Neutrophil (primary cell): ENCODE results near the gene CERS6.

Source experiments
- H3K27ac ChIP-seq: fragments of 200-600 bp; sonication (generic); 2 replicates; pipeline ENCODE4 v1.5.1; 2016; ENCODE audit warnings: mild to moderate bottlenecking, moderate library complexity
- H3K27me3 ChIP-seq: fragments of 200-600 bp; sonication (generic); 2 replicates; pipeline ENCODE4 v1.6.0; 2016; ENCODE audit warnings: mild to moderate bottlenecking
- H3K36me3 ChIP-seq: fragments of 200-600 bp; sonication (generic); 2 replicates; pipeline ENCODE4 v1.5.1; 2017
- H3K4me1 ChIP-seq, 2 experiments: fragments of 200-600 bp in 1 of 2; sonication (generic) in 1 of 2; 1 replicate in 1 of 2; 2 replicates in 1 of 2; pipeline versions ENCODE4 v1.5.1 to v1.6.1; 2013 to 2016; ENCODE audit warnings: low read depth in 1 of 2, low read length in 1 of 2, mild to moderate bottlenecking in 1 of 2, moderate library complexity in 1 of 2; ENCODE audit not compliant: control insufficient read depth in 1 of 2, insufficient read depth in 1 of 2
- H3K4me3 ChIP-seq, 2 experiments: fragments of 200-600 bp in 1 of 2; sonication (generic) in 1 of 2; 1 replicate in 1 of 2; 2 replicates in 1 of 2; pipeline ENCODE4 v1.5.1; 2013 to 2016; ENCODE audit warnings: low read depth in 1 of 2, low read length in 1 of 2, mild to moderate bottlenecking in 1 of 2, moderate library complexity in 1 of 2
- H3K9me3 ChIP-seq: fragments of 200-600 bp; sonication (generic); 2 replicates; pipeline ENCODE4 v1.5.1; 2016
- TF ChIP-seq, protein P1 (sequence below): fragments of 200-600 bp; sonication (generic); IDR thresholded peaks from 2 replicates; pipeline ENCODE4 v1.5.1; 2016; ENCODE audit warnings: antibody characterized with exemption

The CERS6 gene

DNA sequence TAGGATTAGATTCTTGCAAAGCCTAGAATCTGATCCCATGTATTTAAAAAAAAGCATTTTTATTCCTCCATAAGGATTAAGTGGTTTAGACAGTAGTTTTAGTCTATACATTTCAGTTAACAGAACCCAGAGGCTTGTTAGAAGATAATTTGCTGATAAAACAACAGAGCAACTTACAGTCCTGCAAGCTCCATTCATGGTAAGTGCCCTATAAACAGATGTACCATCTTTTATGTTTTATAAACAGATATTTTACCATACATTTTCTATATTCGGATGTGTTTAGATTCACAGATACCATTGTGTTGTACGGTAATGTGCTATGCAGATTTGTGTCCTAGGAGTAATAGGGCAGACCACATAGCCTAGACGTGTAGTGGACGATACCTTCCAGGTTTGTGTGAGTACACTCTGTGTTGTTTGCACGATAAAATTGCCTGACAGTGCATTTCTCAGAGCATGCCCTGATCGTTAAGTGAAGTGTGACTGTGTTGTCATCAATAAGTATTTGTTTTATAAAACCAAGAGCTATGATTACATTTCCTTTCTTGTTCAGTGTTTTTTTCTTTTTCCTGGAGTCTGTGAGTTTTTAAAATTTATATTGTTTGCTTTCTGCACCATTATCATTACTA, 54.2 kb downstream of the CERS6 start:
- TF ChIP-seq, protein P1, sequence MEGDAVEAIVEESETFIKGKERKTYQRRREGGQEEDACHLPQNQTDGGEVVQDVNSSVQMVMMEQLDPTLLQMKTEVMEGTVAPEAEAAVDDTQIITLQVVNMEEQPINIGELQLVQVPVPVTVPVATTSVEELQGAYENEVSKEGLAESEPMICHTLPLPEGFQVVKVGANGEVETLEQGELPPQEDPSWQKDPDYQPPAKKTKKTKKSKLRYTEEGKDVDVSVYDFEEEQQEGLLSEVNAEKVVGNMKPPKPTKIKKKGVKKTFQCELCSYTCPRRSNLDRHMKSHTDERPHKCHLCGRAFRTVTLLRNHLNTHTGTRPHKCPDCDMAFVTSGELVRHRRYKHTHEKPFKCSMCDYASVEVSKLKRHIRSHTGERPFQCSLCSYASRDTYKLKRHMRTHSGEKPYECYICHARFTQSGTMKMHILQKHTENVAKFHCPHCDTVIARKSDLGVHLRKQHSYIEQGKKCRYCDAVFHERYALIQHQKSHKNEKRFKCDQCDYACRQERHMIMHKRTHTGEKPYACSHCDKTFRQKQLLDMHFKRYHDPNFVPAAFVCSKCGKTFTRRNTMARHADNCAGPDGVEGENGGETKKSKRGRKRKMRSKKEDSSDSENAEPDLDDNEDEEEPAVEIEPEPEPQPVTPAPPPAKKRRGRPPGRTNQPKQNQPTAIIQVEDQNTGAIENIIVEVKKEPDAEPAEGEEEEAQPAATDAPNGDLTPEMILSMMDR, result no peak

DNA sequence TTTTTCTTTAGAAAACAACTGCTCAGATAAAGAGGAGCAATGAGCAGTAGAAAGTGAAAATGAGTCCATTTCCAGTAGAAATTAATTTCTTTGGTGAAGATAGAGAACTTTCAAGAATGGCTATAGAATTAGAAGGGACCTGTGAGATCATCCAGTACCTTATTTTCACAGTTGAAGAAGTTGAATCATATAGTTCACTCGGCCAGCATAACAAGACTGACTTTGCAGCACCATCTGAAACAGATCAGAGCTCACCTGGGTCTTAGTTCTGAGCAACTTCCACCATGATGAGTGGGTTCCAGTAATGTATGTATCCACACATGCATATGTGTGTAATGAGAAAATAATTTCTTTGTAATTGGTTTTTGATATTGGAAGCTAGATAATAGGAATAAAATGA, 58.6 kb downstream of the CERS6 start:
- TF ChIP-seq, protein P1, result no peak
- H3K4me1 ChIP-seq, result peaks cover 0 to 6% of the 10 kb centered on the region in 2 experiments
- no peak overlapping the region for H3K4me3 ChIP-seq
- H3K36me3 ChIP-seq, result no peaks in the 10 kb centered on the region
- no peak overlapping the region for H3K27ac ChIP-seq
- H3K9me3 ChIP-seq, result no peaks in the 10 kb centered on the region
- no peaks in the 10 kb centered on the region for H3K27me3 ChIP-seq

More for the DNA sequence above, 54.2 kb downstream of the CERS6 start:
- no peaks in the 10 kb centered on the region for H3K36me3 ChIP-seq
- H3K4me1 ChIP-seq, result peaks cover 0 to 12% of the 10 kb centered on the region in 2 experiments
- H3K27me3 ChIP-seq, result no peaks in the 10 kb centered on the region
- H3K4me3 ChIP-seq, result no peak overlapping the region
- H3K9me3 ChIP-seq, result no peaks in the 10 kb centered on the region
- H3K27ac ChIP-seq, result no peak overlapping the region

DNA sequence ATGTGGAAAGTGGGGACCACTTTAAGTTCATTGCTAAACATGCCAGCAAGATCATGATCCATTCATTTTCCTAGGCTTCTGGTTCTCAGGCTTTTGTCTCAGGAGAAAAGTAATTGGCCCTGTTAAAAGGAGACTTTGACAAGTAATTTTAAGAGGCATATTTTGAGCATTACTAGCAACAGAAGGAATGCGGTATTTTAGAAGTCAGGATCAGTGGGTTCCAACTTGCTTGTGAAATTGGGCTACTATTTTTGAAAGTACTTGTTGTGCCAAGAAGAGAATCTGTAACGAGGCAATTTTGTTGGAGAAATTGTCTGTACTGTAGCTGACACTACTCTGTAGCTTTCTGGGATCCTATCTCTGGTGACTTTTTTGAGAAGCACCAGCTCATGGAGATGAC, 59.4 kb downstream of the CERS6 start:
- no peak overlapping the region for H3K4me3 ChIP-seq
- H3K9me3 ChIP-seq, result no peaks in the 10 kb centered on the region
- TF ChIP-seq, protein P1, result no peak
- no peak overlapping the region for H3K27ac ChIP-seq
- H3K4me1 ChIP-seq, result peaks cover 0 to 6% of the 10 kb centered on the region in 2 experiments
- no peaks in the 10 kb centered on the region for H3K36me3 ChIP-seq
- H3K27me3 ChIP-seq, result no peaks in the 10 kb centered on the region

DNA sequence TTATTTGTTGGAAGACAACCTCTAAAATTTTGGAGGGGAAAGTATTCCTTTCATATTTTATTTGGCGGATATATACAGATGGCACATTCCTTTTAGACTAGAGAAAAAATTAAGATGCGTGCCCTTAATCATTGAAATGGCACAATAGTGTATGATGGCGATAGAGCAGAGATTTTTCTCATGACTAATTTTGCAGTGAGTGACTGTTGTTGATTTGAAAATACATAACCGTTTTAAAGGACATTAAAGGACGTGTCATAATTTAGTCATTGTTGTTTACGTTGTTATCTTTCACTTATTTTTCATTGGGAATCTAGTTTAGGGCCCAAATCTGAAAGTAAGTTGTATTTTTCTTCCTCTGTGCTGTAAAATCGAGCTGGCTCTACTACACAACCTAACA, 61.7 kb downstream of the CERS6 start:
- peaks cover 0 to 6% of the 10 kb centered on the region in 2 experiments for H3K4me1 ChIP-seq
- no peak overlapping the region for H3K27ac ChIP-seq

DNA sequence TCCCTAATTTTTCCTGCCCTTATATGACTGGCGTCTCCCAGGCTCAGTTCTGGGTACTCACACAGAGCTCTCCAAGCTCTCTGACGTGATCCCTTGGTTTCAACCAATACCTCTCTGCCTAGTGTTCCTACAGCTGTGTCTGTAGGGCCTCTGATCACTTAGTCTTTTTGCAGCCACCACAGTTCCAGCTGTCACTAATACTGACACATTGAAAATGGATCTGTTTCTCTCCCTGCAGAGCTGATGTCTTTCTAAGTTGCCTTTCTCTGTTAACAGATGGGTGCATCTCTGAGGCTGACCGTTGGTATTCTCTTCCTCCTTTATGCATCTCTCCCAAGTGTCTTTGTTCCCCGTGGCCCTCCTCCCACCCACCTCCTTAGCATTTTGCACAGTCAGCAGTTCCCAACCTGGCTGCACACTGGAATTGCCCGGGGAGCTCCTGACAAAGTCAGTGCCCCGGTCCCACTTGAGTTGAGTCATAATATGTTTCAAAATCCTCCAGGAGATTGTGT, 62.5 kb downstream of the CERS6 start:
- peaks cover 0 to 6% of the 10 kb centered on the region in 2 experiments for H3K4me1 ChIP-seq
- no peaks in the 10 kb centered on the region for H3K27me3 ChIP-seq
- no peaks in the 10 kb centered on the region for H3K9me3 ChIP-seq
- TF ChIP-seq, protein P1, result no peak
- H3K27ac ChIP-seq, result no peak overlapping the region
- no peaks in the 10 kb centered on the region for H3K36me3 ChIP-seq
- H3K4me3 ChIP-seq, result no peak overlapping the region

More for the DNA sequence above, 61.7 kb downstream of the CERS6 start:
- Histone ChIP-seq H3K36me3 (no peaks in the 10 kb centered on the region), H3K4me3 (no peak overlapping the region), H3K9me3 (no peaks in the 10 kb centered on the region), H3K27me3 (no peaks in the 10 kb centered on the region)
- TF ChIP-seq, protein P1, result no peak
